Ishikawa (cell line): ENCODE measurements around the gene DNAJC15.

ENCODE experiments used
- CEBPB ChIP-seq: IDR thresholded peaks from 2 replicates; pipeline ENCODE4 v1.6.1; 2012
- CREB1 ChIP-seq: IDR thresholded peaks from 2 replicates; pipeline ENCODE4 v1.6.1; 2012; ENCODE audit warnings: low read depth
- EGR1 ChIP-seq: IDR thresholded peaks from 2 replicates; pipeline ENCODE4 v1.6.1; 2012
- EP300 ChIP-seq: IDR thresholded peaks from 2 replicates; pipeline ENCODE4 v1.6.1; 2012; ENCODE audit warnings: borderline replicate concordance
- FOXM1 ChIP-seq: IDR thresholded peaks from 2 replicates; pipeline ENCODE4 v1.6.1; 2012; ENCODE audit warnings: low read depth, borderline replicate concordance
- MAX ChIP-seq: IDR thresholded peaks from 2 replicates; pipeline ENCODE4 v1.6.1; 2012
- NFIC ChIP-seq: IDR thresholded peaks from 2 replicates; pipeline ENCODE4 v1.6.1; 2012
- RAD21 ChIP-seq: IDR thresholded peaks from 2 replicates; pipeline ENCODE4 v1.6.1; 2012; ENCODE audit warnings: low read depth
- REST ChIP-seq: IDR thresholded peaks from 2 replicates; pipeline ENCODE4 v1.6.1; 2012; ENCODE audit warnings: low read depth, mild to moderate bottlenecking
- TAF1 ChIP-seq: IDR thresholded peaks from 2 replicates; pipeline ENCODE4 v1.6.1; 2012; ENCODE audit warnings: low read depth, mild to moderate bottlenecking
- TCF12 ChIP-seq: IDR thresholded peaks from 2 replicates; pipeline ENCODE4 v1.6.1; 2012; ENCODE audit warnings: low read depth
- TEAD4 ChIP-seq: IDR thresholded peaks from 2 replicates; pipeline ENCODE4 v1.6.1; 2012
- USF1 ChIP-seq: IDR thresholded peaks from 2 replicates; pipeline ENCODE4 v1.6.1; 2012
- YY1 ChIP-seq: IDR thresholded peaks from 2 replicates; pipeline ENCODE4 v1.6.1; 2012; ENCODE audit warnings: low read depth
- ZBTB7A ChIP-seq: IDR thresholded peaks from 2 replicates; pipeline ENCODE4 v1.6.1; 2012; ENCODE audit warnings: low read depth

DNAJC15 gene

GRCh38 chr13:43129511-43130110 lies 106.2 kb downstream of the DNAJC15 start:
- TF ChIP-seq CEBPB (no peak), ZBTB7A (no peak), FOXM1 (no peak), TEAD4 (no peak), REST (no peak), CREB1 (no peak), TAF1 (no peak), RAD21 (no peak), MAX (no peak), NFIC (no peak), USF1 (no peak)

- no peak for TF ChIP-seq EGR1
- peak; percentile 79 for TF ChIP-seq RAD21
These were observed 108.9 kb downstream of the DNAJC15 start for GRCh38 chr13:43132257-43132656.

GRCh38 chr13:43132911-43133310 lies 109.5 kb downstream of the DNAJC15 start:
- TF ChIP-seq TEAD4 (no peak), TCF12 (no peak), NFIC (no peak), USF1 (no peak), RAD21 (no peak), CEBPB (no peak), EP300 (no peak), EGR1 (no peak), MAX (no peak), YY1 (no peak), REST (no peak), TAF1 (no peak), FOXM1 (no peak), ZBTB7A (no peak), CREB1 (no peak)

- TF ChIP-seq USF1 (no peak), YY1 (no peak), ZBTB7A (no peak), REST (no peak), CEBPB (no peak), FOXM1 (no peak), NFIC (no peak), TAF1 (no peak), RAD21 (no peak), TCF12 (no peak), CREB1 (no peak), MAX (no peak), EGR1 (no peak), EP300 (no peak), TEAD4 (no peak)
These were observed 110.4 kb downstream of the DNAJC15 start for GRCh38 chr13:43133792-43134191.
